Activated CD8-positive, alpha-beta memory T cell treated with anti-CD3 and anti-CD28 coated beads for 24 hours (primary cell): ENCODE measurements around the gene NEU3.
"Not testable (repeated sequence)": the region's sequence is repeated elsewhere in the genome, so short reads cannot be mapped to it uniquely, and the experiment has no call there.

Source experiments
- DNase-seq: peaks from one replicate; pipeline ENCODE4 v3.0.0-alpha.2; 2020

The NEU3 gene

GRCh38 chr11:74988541-74989259 lies at the start of gene NEU3:
Gene NEU3 (plus strand): TSS chr11:74988933. CDS start chr11:74989061, 128 bp downstream.
- peak; percentile 89 for DNase-seq

DNA sequence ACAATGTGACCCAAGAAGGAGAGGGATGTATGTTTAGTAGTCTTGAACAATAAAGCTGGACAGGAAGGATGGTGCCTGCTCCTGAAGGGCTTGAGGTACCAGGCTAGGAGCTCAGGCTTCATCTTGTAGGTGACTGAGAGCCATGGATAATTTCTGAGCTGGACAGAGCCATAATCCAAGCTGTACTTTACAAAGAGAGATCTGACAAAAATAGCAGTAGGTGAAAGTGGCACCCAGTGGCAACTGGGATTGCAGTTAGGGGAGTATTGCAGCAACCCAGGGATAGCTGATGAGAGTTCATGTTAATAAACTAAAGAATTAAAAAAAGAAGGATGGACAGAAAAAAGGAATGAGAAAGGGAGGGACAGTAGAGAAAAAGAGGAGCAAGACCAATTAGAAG lies 47.2 kb upstream of the NEU3 start:
- no peak for DNase-seq

GRCh38 chr11:74942073-74942759 lies 46.5 kb upstream of the NEU3 start:
- no peak for DNase-seq

- no peak for DNase-seq
These were observed 40.2 kb upstream of the NEU3 start for GRCh38 chr11:74948546-74948897.

DNA sequence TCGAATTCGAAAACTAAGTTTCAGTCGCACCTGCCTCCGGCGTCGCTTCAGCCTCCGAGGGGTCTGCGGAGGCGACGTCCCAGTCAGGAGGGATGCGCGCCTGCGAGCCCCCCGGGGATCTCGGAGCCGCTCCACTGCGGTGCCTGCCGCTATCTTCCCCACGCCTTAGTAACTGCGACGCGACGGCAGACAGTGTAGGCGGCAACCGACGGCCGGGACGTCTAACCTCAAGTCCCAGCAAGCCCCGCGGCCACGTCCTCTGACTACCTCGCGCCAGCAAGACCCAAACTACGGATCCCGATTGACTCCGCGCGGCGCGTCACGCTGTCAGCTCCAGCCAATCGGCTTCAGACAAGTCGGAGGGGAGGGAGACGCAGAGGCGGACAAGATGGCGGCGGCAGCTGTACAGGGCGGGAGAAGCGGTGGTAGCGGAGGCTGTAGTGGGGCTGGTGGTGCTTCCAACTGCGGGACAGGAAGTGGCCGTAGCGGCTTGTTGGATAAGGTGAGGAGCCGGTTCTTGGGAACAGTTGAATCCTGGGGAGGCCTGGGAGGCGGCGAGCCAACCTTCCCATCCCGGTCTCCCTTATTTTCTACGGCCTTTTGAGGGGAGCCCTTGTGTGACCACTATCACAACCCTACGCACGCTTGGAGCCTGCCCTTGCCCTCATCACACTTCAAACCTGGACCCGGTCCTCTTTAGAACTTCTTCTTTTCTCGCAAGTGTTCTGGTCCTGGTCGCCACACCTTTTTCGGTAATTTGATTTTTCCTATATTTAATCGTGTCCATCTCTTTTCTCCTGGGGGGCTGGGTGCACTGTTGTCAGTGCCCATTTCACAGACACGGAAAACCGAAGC lies 39.6 kb upstream of the NEU3 start, which contains the start of the genes SPCS2 and XRRA1:
SPCS2 (plus strand) TSS at position 369 of the 855 bp plus-strand sequence; CDS start at position 389, 20 bp downstream.
XRRA1 (minus strand) TSS at position 194 of the 855 bp plus-strand sequence. CDS start 8,213 bp downstream, outside the sequence.
- peak; percentile 97 for DNase-seq

- no peak for DNase-seq
These were observed 39.0 kb upstream of the NEU3 start for GRCh38 chr11:74949753-74950137.

DNA sequence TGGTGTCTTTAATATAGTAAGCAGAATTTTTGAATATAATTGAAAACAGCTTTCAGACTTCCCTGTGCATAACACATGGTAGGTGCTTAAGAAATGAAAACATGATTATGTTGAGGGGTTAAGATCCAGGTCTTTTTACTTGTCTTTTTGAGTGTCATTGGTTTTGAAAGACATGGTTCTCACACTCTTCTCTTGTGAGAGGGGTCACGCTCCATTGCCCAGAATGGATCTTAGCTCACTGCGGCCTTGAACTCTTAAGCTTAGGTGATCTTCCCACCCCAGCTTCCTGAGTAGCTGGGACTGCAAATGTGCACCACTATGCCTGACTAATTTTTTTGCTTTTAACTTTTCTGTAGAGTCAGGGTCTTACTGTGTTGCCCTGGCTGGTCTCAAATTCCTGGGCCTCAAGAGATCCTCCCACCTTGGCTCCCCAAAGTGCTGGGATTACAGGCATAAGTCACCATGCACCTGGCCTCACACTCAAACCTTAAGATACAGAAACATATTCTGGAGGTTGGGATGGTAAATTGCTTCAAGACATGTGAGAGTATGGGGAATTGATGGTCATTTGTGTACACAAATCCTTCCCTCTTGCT lies 38.3 kb upstream of the NEU3 start:
- DNase-seq, result no peak

GRCh38 chr11:74951226-74951625 lies 37.5 kb upstream of the NEU3 start:
- no peak for DNase-seq

- no peak for DNase-seq
These were observed 36.0 kb upstream of the NEU3 start for GRCh38 chr11:74952752-74953151.

DNA sequence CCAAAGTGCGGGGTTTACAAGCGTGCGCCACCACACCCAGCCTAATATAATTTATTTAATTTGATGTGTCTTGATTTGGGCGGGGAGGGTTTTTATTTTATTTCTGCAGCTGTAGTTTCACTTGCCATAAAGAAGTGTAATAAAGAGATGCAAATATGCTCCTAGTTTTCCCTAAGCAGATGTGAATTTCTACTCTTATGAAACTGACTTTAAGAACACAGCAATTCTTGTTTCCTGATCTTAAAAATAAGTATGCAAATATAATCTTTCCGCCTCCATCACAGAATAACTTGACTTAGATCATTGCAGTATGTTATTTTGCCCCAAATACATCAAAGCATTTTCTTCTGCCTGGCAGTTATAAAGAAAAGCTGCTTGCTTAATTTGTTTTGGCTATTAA lies 35.3 kb upstream of the NEU3 start:
- no peak for DNase-seq

- DNase-seq, result no peak
These were observed 34.5 kb upstream of the NEU3 start for GRCh38 chr11:74954199-74954598.

GRCh38 chr11:74956397-74957015 lies 32.2 kb upstream of the NEU3 start:
- DNase-seq, result no peak

GRCh38 chr11:74957937-74958629 lies 30.6 kb upstream of the NEU3 start:
- DNase-seq, result no peak

- not testable (repeated sequence) for DNase-seq
These were observed 28.6 kb upstream of the NEU3 start for GRCh38 chr11:74960128-74960527.

GRCh38 chr11:74966651-74967050 lies 22.1 kb upstream of the NEU3 start:
- no peak for DNase-seq

GRCh38 chr11:74970852-74971395 lies 17.8 kb upstream of the NEU3 start:
- DNase-seq, result no peak

- DNase-seq, result no peak
These were observed 17.3 kb upstream of the NEU3 start for GRCh38 chr11:74971424-74971823.

DNA sequence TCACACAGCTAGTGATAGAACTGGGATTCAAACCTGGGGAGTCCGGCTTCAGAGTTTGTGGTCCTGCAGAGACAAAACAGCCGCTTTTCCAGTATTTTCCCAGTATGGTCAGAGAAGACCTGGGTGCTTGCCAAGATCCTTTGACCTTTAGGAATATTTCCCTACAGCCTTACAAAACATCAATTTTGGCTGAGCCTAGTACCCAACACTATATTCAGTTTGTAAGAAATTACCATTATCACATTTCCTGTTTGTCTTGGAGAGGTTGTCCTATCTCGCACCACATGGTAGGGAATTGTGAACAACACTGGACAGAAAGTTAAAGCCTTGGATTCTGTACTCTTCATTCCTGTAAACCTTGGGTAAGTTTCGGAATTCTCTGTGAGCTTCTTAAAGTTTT lies 10.7 kb upstream of the NEU3 start:
- DNase-seq, result no peak

GRCh38 chr11:74980634-74981033 lies 8.1 kb upstream of the NEU3 start:
- no peak for DNase-seq

GRCh38 chr11:74981888-74982287 lies 6.8 kb upstream of the NEU3 start:
- no peak for DNase-seq

DNA sequence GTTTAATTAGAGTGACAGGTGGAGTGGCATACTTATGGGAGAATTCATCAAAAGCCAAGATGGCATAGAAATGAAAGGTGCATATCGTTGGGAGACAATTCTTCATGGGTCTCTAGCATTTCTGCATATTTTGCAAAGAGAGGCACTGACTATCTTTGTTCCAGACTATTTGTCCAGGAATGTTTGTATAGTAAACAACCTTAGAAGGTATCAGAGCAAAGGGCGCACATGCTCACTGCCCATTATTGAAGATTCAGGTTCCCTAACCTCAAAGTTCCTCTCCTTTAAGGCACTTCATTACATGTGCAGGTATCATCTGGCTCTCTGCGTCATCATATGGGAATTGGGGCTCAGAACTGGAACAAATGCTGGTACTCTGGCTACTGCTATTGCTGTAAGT lies 4.7 kb upstream of the NEU3 start:
- no peak for DNase-seq

GRCh38 chr11:74984730-74985129 lies 4.0 kb upstream of the NEU3 start:
- DNase-seq, result no peak
